ENCODE data around the gene COL5A1.

GRCh38 chr9:134707031-134707680 lies 65.6 kb downstream of the COL5A1 start:
- TF ChIP-seq, protein P1, sequence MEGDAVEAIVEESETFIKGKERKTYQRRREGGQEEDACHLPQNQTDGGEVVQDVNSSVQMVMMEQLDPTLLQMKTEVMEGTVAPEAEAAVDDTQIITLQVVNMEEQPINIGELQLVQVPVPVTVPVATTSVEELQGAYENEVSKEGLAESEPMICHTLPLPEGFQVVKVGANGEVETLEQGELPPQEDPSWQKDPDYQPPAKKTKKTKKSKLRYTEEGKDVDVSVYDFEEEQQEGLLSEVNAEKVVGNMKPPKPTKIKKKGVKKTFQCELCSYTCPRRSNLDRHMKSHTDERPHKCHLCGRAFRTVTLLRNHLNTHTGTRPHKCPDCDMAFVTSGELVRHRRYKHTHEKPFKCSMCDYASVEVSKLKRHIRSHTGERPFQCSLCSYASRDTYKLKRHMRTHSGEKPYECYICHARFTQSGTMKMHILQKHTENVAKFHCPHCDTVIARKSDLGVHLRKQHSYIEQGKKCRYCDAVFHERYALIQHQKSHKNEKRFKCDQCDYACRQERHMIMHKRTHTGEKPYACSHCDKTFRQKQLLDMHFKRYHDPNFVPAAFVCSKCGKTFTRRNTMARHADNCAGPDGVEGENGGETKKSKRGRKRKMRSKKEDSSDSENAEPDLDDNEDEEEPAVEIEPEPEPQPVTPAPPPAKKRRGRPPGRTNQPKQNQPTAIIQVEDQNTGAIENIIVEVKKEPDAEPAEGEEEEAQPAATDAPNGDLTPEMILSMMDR (IDR thresholded peaks at IDR 0.05) = no peak
- no peak for TF ChIP-seq POLR2A (IDR thresholded peaks at IDR 0.05)

Measured in heart left ventricle (tissue), 13 donors.